Activated CD4-positive, CD25-positive, alpha-beta regulatory T cell treated with anti-CD3 and anti-CD28 coated beads, Interleukin-2, amount 50 U/mL, for 16 hours (primary cell): ENCODE results near the gene SRPK2.
"Not testable (repeated sequence)": the region's sequence is repeated elsewhere in the genome, so short reads cannot be mapped to it uniquely, and the experiment has no call there.

Experiments used
- DNase-seq: peaks from one replicate; pipeline ENCODE4 v3.0.0-alpha.2; 2020; ENCODE audit warnings: low read depth, low spot score

The SRPK2 gene

DNA sequence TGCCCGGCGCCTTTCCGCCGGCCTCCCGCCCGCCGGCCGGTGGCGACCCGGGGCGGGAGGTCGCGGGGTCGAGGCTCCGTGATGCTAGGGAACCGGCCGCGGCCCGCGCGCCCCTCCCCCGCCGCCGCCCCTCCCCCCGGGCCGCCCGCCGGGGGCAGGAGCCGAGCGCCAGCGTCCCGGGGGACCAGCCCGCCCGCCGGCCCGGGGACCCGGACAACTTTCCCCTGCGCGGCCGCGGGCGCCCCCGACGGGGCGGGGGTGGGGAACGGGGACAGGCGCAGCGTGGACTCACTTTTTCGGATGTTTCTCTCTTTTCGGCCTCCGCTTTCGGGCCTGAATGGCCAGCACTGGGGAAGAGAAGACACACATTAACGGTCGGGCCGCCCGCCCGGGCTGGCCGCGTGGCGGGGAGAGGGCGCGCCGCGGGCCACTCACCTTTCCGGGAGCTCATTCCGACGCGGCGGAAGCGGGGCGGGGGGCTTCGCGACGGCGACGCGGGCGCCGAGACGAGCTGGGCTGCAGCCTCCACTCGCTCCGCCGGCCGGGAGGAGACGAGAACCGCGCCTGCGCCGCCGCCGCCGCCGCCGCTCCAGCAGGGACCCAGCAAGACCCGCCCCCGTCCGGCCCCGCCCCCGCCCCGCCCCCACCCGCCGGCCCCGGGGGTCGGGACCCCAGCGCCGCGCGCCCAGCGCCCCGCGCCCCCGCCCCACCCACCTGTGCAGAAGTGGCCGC is at the start of gene SRPK2:
Gene SRPK2 (minus strand): TSS at position 566 of the 732 bp plus-strand sequence.
- DNase-seq: peak; percentile 31

DNA sequence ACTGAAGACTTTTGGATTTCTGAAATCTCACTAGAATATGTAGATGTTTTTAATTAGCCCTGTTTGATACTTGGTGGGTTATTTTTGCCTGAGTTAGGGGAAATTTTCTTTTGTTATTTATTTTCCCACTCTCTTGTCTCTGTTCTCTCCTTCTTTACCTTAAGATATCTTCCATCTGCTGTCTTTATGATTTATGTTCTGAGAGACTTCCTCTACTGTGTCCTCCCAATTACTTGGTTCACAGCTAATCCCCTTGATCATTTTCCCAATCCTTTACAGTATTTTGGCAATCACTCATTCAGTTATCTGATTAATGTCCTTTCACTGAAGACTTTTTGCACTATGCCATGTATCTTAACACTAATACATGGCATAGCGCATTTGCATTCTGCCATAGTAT is 49.5 kb upstream of the SRPK2 start:
- no peak for DNase-seq

DNA sequence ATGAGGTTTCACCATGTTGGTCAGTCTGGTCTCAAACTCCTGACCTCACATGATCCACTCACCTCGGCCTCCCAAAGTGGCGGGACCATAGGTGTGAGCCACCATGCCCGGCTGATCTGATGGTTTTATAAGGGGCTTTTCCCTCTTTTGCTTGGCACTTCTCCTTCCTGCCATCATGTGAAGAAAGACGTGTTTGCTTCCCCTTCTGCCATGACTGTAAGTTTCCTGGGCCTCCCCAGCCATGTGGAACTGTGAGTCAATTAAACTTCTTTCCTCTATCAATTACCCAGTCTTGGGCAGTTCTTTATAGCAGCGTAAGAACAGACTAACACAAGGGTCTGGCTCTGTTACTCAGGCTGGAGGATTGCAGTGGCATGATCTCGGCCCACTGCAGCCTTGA is 48.6 kb upstream of the SRPK2 start:
- DNase-seq: not testable (repeated sequence)

DNA sequence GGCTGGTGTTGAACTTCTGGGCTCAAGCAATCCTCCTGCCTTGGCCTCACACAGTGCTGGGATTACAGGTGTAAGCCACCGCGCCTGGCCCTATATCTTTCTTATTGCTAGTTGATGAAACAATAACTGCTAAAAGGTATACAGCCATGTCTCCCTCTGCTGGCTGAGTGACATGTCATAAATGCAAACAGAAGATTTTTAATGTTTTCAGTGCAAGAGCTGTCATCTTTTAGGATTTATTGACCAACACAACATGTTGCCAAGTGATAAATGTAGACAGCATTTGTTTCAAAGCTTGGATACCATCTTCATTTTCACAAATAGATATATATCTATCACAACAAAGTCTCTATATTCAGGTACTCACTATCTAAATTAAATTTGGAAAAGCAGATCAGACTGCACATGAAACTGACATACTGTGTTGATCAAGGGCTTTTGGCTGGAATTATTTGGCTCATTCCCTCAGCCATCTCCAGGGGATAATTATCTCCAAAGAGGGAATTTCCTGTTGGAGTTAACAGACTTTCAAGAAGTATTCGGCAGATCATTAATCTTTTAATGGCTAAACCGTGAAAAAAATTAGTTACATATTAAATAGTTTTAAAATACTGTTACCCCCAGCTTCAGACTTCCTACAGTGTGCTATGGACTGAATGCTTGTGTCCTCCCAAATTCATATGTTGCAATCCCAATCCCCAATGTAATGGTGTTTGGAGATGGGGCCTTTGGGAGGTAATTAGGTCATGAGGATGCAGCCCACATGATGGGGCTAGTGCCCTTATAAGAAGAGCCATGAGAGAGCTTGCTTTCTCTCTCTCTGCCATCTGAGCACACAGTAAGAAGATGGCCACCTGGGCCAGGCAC is 41.3 kb upstream of the SRPK2 start:
- peak; percentile 34 for DNase-seq

DNA sequence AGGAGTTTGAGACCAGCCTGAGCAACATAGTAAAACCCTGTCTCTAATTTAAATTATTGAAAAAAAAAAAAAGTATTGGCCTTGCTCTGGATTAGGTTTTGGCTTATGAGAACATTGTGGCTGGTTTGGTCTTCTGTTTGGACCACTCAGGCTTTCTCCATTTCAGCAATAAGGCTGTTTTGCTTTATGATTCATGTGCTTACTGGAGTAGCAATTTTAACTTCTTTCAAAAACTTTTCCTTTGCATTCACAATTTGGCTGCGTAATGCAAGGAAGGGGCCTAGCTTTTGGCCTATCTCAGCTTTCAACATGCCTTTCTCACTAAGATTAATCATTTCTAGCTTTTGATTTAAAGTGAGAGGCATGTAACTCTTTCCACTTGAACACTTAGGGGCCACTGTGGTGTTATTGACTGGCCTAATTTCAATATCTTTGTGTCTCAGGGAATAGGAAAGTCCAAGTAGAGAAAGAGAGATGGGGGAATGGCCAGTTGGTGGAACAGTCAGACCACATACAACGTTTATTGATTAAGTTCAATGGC is 38.0 kb upstream of the SRPK2 start:
- no peak for DNase-seq

DNA sequence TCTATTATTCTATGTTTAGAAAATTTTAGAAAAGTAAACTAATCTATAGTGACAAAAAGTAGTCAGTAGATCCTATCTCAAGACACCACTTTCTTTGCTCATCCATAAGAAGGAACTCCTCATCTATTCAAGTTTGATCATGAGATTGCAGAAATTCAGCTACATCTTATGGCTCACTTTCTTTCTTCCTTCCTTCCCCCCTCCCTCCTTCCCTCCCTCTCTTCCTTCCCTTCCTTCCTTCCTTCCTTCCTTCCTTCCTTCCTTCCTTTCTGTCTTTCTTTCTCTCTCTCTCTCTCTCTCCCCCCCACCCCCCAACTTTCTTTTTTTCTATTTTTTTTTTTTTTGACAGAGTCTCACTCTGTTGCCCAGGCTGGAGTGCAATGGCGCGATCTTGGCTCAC is 35.3 kb upstream of the SRPK2 start:
- DNase-seq: no peak

DNA sequence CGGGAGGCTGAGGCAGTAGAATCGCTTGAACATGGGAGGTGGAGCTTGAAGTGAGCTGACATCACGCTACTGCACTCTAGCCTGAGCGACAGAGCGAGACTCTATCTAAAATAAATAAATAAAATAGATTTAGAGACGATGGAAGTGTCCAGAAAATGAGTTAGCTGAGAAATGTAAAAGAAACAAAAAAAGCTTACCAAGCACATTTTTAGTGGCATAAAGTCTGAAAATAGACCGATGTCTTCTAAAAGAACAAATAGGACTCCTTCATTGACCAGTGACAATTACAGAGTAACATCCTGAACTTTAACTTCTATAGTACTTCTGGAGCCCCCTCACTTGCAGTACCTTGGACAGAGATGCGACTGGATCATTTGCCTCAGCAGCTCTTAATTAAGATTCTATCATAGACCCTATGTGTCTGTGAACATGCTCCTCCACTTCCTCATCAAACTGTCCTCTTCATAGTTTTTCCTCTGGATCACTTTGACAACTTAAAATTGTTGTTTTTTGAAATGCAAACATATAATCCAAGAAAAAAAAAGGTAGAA is 25.2 kb upstream of the SRPK2 start:
- no peak for DNase-seq

DNA sequence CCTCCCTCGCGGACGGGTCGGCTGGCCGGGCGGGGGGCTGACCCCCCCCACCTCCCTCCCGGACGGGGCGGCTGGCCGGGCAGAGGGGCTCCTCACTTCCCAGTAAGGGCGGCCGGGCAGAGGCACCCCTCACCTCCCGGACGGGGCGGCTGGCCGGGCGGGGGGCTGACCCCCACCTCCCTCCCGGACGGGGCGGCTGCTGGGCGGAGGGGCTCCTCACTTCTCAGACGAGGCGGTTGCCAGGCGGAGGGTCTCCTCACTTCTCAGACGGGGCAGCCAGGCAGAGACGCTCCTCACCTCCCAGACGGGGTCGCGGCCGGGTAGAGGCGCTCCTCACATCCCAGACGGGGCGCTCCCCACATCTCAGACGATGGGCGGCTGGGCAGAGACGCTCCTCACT is 22.1 kb upstream of the SRPK2 start:
- DNase-seq: not testable (repeated sequence)

DNA sequence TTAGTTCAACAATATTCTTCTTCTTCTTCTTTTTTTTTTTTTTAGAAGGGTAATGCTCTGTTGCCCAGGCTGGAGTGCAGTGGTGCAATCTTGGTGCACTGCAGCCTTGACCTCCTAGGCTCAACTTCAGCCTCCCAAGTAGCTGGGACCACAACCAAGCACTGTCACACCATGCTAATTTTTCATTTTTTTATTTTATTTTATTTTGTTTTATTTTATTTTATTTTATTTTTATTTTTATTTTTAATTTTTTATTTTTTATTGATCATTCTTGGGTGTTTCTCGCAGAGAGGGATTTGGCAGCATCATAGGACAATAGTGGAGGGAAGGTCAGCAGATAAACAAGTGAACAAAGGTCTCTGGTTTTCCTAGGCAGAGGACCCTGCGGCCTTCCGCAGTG is 21.1 kb upstream of the SRPK2 start:
- DNase-seq: not testable (repeated sequence)

DNA sequence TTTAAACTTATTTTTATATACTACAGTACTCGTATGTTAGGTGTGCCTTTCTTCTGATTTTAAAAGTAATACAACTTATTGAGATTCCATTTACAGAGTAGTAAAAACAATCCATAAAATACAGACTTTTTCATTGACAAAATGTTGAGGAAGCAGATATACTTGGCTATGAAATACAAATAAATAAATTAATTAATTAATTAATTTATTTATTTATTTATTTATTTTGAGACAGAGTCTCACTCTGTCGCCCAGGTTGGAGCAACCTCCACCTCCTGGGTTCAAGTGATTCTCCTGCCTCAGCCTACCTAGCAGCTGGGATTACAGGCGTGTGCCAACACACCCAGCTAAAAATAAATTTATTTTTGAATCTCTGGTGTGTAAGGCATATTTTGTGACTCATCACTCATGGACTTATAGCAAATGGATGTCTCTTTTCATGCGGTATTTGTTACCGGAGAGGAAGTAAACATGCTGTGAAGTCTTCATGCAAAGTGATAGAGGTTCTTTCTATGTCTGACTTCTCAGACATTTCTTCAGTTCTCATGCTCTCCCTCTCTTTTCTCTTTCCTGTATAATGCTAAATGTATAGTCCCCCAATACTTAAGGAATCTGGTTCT is 20.2 kb upstream of the SRPK2 start:
- DNase-seq: no peak

DNA sequence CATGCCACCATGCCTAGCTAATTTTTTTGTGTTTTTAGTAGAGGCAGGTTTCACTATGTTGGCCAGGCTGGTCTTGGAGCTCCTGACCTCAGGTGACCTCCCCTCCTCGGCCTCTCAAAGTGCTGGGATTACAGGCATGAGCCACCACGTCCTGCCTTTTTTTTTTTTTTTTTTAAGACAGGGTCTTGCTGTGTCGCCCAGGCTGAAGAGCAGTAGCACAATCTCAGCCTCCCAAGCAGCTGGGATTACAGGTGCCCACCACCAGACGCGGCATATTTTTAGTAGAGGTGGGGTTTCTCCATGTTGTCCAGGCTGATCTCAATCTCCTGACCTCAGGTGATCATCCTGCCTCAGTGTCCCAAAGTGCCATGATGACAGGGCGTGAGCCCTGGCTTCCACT is 14.4 kb upstream of the SRPK2 start:
- DNase-seq: no peak

DNA sequence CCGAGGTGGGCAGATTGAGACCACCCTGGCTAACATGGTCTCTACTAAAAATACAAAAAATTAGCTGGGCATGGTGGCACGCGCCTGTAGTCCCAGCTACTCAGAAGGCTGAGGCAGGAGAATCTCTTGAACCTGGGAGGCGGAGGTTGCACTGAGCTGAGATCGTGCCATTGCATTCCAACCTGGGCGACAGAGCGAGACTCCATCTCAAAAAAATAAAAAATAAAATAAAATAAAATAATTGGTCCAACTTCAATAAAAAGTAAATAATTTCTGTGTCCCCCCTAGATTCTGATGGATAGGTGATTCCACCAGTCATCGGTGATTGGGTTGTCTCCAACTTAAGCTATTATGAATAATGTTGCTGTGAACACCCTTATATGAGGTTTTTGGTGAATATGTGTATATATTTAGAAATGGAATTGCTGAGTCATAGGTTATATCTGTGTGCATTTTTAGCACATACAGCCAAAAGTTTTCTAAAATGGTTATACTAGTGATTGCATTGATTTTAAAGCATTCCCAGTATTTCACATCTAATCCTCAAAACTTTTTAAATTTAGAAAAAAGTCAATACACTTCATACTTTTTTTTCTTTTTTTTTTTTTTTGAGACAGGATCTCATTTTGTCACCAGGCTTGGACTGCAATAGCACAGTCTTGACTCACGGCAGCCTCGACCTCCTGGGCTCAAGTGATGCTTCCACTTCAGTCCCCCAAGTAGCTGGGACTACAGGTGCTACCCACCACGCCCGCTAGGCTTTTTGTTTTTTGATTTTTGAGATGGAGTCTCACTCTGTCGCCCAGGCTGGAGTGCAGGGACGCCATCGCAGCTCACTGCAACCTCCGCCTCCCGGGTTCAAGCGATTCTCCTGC is 13.7 kb upstream of the SRPK2 start:
- DNase-seq: no peak

DNA sequence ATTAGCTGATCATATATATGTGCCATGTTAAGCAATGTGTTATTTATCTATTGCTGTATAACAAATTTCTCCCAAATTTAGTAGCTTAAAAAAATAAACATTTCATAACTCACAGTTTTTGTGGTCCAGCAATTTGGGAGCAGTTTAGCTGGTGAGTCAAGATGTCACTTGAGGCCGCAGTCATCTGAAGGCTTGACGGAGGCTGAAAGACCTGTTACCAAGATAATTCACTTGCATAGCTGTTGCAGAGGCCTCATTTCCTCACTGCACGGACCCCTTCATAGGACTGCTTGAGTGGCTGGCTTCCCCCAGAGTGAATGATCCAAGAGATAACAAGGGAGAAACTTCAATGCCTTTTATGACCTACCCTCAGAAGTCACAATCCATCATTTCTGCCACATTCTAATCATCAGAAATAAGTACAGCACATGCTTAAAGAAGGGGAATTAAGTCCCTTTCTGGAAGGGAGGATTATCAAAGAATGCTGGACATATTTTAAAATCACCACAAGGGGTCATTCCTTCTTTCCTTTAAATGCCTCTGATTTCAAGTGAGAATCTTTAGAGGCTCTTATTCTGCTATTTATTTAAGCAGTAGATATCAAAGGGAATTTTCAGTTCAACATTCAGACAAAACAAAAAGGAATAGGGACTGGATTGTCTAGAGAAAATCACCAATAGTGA is 10.5 kb upstream of the SRPK2 start:
- DNase-seq: no peak

DNA sequence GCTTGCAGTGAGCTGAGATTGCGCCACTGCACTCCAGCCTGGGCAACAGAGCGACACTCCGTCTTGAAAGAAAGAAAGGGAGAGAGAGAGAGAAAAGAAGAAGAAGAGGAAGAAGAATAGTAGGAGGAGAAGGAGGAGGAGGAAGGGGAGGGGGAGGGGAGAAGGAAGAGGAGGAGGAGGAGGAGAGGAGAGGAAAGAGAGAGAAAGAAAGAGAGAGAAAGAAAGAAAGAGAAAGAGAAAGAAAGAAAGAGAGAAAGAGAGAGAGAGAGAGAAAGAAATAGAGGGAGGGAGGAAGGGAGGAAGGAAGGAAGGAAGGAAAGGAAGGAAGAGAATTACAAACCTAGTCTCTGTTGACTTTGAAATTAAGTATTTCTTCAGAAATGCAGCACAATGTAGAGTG is 7.8 kb upstream of the SRPK2 start:
- DNase-seq: no peak

DNA sequence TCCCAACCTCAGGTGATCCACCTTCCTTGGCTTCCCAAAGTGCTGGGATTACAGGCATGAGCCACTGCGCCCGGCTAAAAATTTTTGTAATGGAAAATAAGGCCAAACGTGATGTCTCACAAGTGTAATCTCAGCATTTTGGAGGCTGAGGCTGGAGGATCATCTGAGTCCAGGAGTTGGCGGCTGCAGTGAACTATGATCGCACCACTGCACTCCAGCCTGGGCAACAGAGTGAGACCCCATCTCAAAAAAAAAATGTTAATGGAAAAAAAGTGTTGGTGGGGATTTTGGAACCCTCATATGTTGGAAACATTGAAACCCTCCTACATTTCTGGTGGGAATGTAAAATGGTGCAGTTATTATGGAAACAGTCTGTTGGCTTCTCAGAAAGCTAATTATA is 2.7 kb upstream of the SRPK2 start:
- DNase-seq: no peak

DNA sequence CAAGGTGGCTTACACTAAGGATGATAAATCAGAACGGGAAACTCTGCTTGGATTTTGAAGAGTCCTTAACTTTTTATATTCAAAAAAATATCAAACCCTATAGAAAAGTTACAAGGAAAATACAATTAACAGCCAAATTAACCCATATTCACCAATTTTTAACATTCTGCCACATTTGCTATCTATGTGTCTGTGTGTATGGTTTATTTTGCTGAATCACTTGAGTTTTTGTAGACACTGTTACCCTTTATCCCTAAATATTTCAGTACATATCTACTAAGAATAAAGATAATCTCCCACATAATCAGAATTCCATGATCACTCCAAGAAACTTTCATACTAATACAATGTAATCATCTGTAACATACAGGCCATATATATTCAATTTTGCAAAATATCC is 1.2 kb upstream of the SRPK2 start:
- DNase-seq: no peak

DNA sequence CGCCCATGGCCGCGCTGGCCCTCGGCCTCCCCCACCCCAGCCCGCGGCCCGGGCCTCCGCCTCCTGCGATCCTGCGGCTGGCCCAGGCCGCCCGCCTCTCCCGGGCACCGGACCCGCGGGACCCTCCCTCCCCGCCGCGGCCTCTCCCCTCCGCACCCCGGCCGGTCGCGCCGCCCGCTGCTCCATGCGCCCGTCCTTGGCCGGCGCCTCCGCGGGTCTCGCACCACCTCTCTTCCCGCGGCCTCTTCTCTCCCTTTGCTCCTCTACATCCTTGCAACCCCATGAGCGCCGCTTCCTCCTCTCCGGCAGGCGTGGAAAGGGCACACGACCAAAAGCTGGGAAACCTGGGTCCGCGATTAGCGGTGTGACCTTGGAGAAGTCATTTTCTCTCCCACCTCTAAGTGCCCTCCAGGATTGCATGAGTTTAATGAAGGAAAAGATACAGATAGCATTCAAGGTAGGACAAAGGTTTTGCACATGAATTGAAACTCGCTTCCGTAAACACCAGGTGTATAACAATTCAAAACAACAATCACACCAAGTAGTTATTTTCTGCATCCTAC is 448 bp upstream of the SRPK2 start:
- DNase-seq: no peak

DNA sequence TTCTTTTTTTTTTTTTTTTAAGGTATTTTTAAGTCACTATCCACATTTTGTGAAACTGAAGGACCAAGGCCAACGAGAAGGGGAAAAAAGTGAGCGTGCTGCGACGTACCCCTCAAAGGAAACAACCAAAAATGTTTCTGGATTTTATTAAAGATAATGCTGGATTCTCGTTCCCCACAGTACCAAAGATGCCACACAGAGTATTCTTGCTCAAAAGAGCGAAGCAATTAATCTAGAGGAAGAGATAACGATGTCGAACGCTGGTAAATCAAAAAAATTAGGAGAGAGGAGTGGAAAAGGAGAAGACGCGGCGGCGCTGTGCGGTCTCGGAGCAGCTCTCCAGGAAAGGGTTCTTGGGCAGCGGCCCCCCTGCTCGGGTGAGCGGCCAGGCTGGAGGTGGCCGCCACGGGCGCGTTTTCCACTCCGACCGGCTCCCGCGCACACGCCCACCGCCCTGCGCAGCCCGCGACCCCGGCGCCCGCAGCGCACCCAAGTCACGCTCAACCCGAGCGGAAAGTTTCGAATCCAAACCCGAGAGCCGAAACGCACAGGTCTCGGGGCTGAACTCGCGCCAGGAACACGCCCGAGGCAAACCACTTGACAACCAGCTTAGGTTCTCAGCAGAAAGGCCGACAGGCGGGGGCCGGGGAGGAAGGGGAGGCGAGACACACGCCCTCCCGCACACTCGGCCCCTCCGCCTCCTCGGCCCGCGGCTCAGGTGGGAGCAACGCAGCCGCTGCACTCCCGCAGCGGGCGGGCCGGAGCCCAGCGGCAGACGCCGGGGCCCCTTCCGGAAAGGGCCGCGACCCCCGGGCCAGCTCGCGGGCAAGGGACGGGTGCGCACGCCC is 989 bp downstream of the SRPK2 start:
- no peak for DNase-seq

DNA sequence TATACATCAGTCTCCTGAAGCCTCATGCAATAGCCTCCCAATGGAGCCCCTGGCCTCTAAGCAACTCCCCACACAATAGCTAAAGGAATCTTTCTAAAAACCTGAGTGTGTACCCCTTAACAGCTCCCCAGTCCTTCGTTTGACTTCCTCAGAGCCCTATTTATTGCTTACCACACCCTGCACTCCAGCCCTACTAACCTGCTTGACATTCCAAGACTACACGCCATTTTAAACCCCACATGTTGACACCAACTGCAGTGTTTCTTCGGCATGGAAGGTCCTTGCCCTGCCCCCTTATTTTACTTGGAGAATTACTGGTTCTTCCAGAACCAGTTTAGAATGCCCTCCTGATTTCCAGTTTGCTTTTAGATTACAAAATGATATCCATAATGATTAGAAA is 10.8 kb downstream of the SRPK2 start:
- DNase-seq: no peak
